Stomach (tissue), 9 donors: Measurements from ENCODE around the gene RHOT2. TPM values are rescaled to one million over a fixed set of nuclear protein-coding genes. Genes with fewer than 3 reads are reported as not detected.

Experiments
- DNase-seq, 2 donors: peaks; one replicate each; pipeline versions ENCODE4 v3.0.0 to v3.0.0-alpha.2; 2013 to 2019
- H3K27ac ChIP-seq, 5 donors: fragments of 200-600 bp in 4 of 5; sonication (generic) in 4 of 5; one replicate each; pipeline ENCODE4 v1.5.1; 2013 to 2019; ENCODE audit warnings: mild to moderate bottlenecking in 1 of 5, moderate library complexity in 1 of 5
- H3K27me3 ChIP-seq, 3 donors: fragments of 200-600 bp; sonication (generic); one replicate each; pipeline ENCODE4 v1.5.1; 2017 to 2019; ENCODE audit warnings: mixed run types in 1 of 3
- H3K36me3 ChIP-seq, 4 donors: fragments of 200-600 bp; sonication (generic); 1 replicate in 3 of 4; 2 replicates in 1 of 4; pipeline ENCODE4 v1.5.1; 2016 to 2019
- H3K4me1 ChIP-seq, 4 donors: fragments of 200-600 bp; sonication (generic); one replicate each; pipeline ENCODE4 v1.5.1; 2016 to 2019
- H3K4me3 ChIP-seq, 4 donors: fragments of 200-600 bp; sonication (generic) in 3 of 4; one replicate each; pipeline ENCODE4 v1.5.1; 2016 to 2019; ENCODE audit warnings: mild to moderate bottlenecking in 1 of 4
- H3K9me3 ChIP-seq, 4 donors: fragments of 200-600 bp; sonication (generic); one replicate each; pipeline ENCODE4 v1.5.1; 2016 to 2019
- CTCF ChIP-seq, 7 experiments: fragments of 450-650 bp in 4 of 7; fragments of 200-600 bp in 3 of 7; sonication (generic) in 3 of 7; IDR thresholded peaks; one replicate each; pipeline ENCODE4 v1.5.1; 2016 to 2019; ENCODE audit warnings: antibody characterized with exemption in 7 of 7, control low read depth in 2 of 7, mild to moderate bottlenecking in 1 of 7
- EP300 ChIP-seq: sonication (generic); formaldehyde crosslinking; IDR thresholded peaks from one replicate; pipeline ENCODE4 v1.6.1; 2017; ENCODE audit warnings: antibody characterized with exemption
- POLR2A ChIP-seq, 4 donors: fragments of 450-650 bp; IDR thresholded peaks; one replicate each; pipeline ENCODE4 v1.6.1; 2016; ENCODE audit warnings: antibody characterized with exemption in 4 of 4, control low read depth in 2 of 4, mild to moderate bottlenecking in 1 of 4, moderate library complexity in 1 of 4
- POLR2AphosphoS5 ChIP-seq, 3 donors: sonication (generic); formaldehyde crosslinking; IDR thresholded peaks; one replicate each; pipeline ENCODE4 v1.6.1; 2016; ENCODE audit warnings: antibody characterized with exemption in 3 of 3
- WGBS, 5 donors: extraction: QIAGEN DNeasy Blood & Tissue Kit in 3 of 5; methylation state at CpG; one replicate each; pipeline versions ENCODE4 v1.1.5 to v1.1.7; 2013 to 2018; 5-methylcytosine and 5-hydroxymethylcytosine counted together
- intact Hi-C: fragments of 100-400 bp; cut with DNase I; formaldehyde crosslinking; loops from one replicate; pipeline ENCODE4 v1.15.1; 2023; ENCODE audit warnings: low total_unique reads
- polyA plus RNA-seq, 3 donors: library from polyadenylated mRNA; stranded (reverse); fragments of 200-250 nt; gene quantifications; one replicate each; pipeline ENCODE4 v1.2.3, GENCODE V29; 2013
- total RNA-seq, 5 donors: library from RNA; depleted of rRNA; stranded (reverse); fragments of >200 nt; gene quantifications; one replicate each; pipeline versions ENCODE4 v1.1.0 to v1.2.3, GENCODE V29; 2014 to 2016
- donor health status: healthy with polysubstance abuse.
- donor health status: Bipolar disorder and iron deficiency.
- donor health status: healthy.

Gene RHOT2
- total and polyA plus RNA-seq, 8 donors: 41.5 to 574 (median 117) TPM

- intact Hi-C loops: no loop called here
- peak overlapping the region in 3 of 5 donors; percentile 17 to 69 (median 43) for H3K27ac ChIP-seq
- no peak for TF ChIP-seq EP300
- TF ChIP-seq POLR2AphosphoS5 (IDR thresholded peaks at IDR 0.05): no peak
- no peak for TF ChIP-seq POLR2A (IDR thresholded peaks at IDR 0.05)
- TF ChIP-seq CTCF (IDR thresholded peaks at IDR 0.05): no peak
These were observed 47.7 kb downstream of the RHOT2 start for GRCh38 chr16:715477-716199.

GRCh38 chr16:716200-716568, 48.3 kb downstream of the RHOT2 start:
- Histone ChIP-seq H3K27ac (peak overlapping the region in 1 of 5 donors; percentile 69), H3K4me1 (peaks cover 34 to 64% (median 61%) of the 10 kb centered on the region in 4 donors)

More at GRCh38 chr16:715477-716199, 47.7 kb downstream of the RHOT2 start:
- Histone ChIP-seq H3K4me3 (peak overlapping the region; percentile 61 to 94 (median 68)), H3K36me3 (peaks cover 0 to 6% (median 0%) of the 10 kb centered on the region in 4 donors), H3K4me1 (peaks cover 32 to 64% (median 59%) of the 10 kb centered on the region in 4 donors), H3K27me3 (peaks cover 3 to 64% (median 15%) of the 10 kb centered on the region in 3 donors), H3K9me3 (no peaks in the 10 kb centered on the region)
- peak in 1 of 2 donors; percentile 52 for DNase-seq
- WGBS, 5 donors: 1 to 7% (median 2%) methylated on average over 8 to 74 of the region's 74 CpGs

GRCh38 chr16:716768-717325, 48.9 kb downstream of the RHOT2 start:
- Histone ChIP-seq H3K4me1 (peaks cover 39 to 66% (median 64%) of the 10 kb centered on the region in 4 donors), H3K4me3 (no peak overlapping the region), H3K36me3 (peaks cover 0 to 6% (median 0%) of the 10 kb centered on the region in 4 donors), H3K9me3 (no peaks in the 10 kb centered on the region), H3K27me3 (peaks cover 0 to 52% (median 5%) of the 10 kb centered on the region in 3 donors), H3K27ac (no peak overlapping the region)
- TF ChIP-seq POLR2AphosphoS5 (IDR thresholded peaks at IDR 0.05): no peak
- no peak for TF ChIP-seq POLR2A (IDR thresholded peaks at IDR 0.05)
- no peak for TF ChIP-seq CTCF (IDR thresholded peaks at IDR 0.05)
- TF ChIP-seq EP300: no peak
- intact Hi-C loops: no loop called here
- no peak for DNase-seq
- 83 to 88% (median 86%) methylated on average over 15 to 29 of the region's 29 CpGs for WGBS, 5 donors

More at GRCh38 chr16:716200-716568, 48.3 kb downstream of the RHOT2 start:
- H3K9me3 ChIP-seq: no peaks in the 10 kb centered on the region
- peak overlapping the region; percentile 61 to 94 (median 68) for H3K4me3 ChIP-seq
- peak; percentile 48 to 81 for DNase-seq
- 10 to 22% (median 13%) methylated on average over 7 to 12 of the region's 12 CpGs for WGBS, 5 donors
- intact Hi-C loops: no loop called here
- peaks cover 0 to 6% (median 0%) of the 10 kb centered on the region in 4 donors for H3K36me3 ChIP-seq
- no peak for TF ChIP-seq CTCF (IDR thresholded peaks at IDR 0.05)
- TF ChIP-seq EP300: no peak
- no peak for TF ChIP-seq POLR2AphosphoS5 (IDR thresholded peaks at IDR 0.05)
- no peak for TF ChIP-seq POLR2A (IDR thresholded peaks at IDR 0.05)
- H3K27me3 ChIP-seq: peaks cover 0 to 58% (median 9%) of the 10 kb centered on the region in 3 donors

GRCh38 chr16:717450-718245, 49.7 kb downstream of the RHOT2 start:
- intact Hi-C loops: no loop called here
- peaks cover 0 to 10% (median 0%) of the 10 kb centered on the region in 4 donors for H3K36me3 ChIP-seq
- 72 to 82% (median 77%) methylated on average over 19 to 32 of the region's 32 CpGs for WGBS, 5 donors
- no peak overlapping the region for H3K27ac ChIP-seq
- H3K9me3 ChIP-seq: no peaks in the 10 kb centered on the region
- TF ChIP-seq POLR2AphosphoS5 (IDR thresholded peaks at IDR 0.05): no peak
- TF ChIP-seq EP300: no peak
- no peak for TF ChIP-seq CTCF (IDR thresholded peaks at IDR 0.05)
- TF ChIP-seq POLR2A (IDR thresholded peaks at IDR 0.05): no peak
- no peak overlapping the region for H3K4me3 ChIP-seq
- peak in 1 of 2 donors; percentile 50 for DNase-seq
- peaks cover 40 to 70% (median 67%) of the 10 kb centered on the region in 4 donors for H3K4me1 ChIP-seq
- peaks cover 0 to 44% (median 5%) of the 10 kb centered on the region in 3 donors for H3K27me3 ChIP-seq
